Measurements from ENCODE around the gene CLMP.
A peak's percentile ranks its signal among the peaks of the same experiment; 100 is the strongest.
"Not testable (repeated sequence)": the region's sequence is repeated elsewhere in the genome, so short reads cannot be mapped to it uniquely, and the experiment has no call there.

CLMP gene

DNA sequence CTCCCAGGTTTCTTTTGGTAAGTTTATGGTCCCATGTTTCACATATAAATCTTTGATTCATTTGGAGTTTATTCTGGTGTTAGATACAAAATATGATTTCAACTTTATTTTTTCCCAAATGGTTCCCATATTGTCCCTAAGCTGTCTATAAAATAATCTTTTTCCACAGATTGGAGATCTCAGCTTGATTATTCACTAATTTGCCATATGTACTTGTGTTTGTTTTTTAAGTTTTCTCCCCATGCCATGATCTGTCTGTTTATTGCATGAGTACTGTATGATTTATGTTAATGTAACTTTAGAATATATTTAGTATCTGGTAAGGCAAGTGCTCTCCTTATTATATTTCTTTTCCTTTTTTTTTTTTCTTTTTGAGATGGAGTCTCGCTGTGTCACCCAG lies 19.9 kb upstream of the CLMP start:
- 90% methylated on average over 1 of the region's 1 CpG for WGBS
- Histone ChIP-seq H3K4me3 (ENCODE audit: low read length) (no peak overlapping the region), H3K9ac (ENCODE audit: low read depth, low read length) (no peak overlapping the region), H3K27ac (ENCODE audit: low read depth, low read length) (no peak overlapping the region), H3K27me3 (ENCODE audit: insufficient read depth, low read length) (no peaks in the 10 kb centered on the region), H3K4me1 (ENCODE audit: insufficient read depth, low read length) (peaks cover 33% of the 10 kb centered on the region), H3K9me3 (ENCODE audit: insufficient read depth, low read depth, low read length) (no peaks in the 10 kb centered on the region), H3K36me3 (ENCODE audit: insufficient read depth, low read length) (no peaks in the 10 kb centered on the region)

DNA sequence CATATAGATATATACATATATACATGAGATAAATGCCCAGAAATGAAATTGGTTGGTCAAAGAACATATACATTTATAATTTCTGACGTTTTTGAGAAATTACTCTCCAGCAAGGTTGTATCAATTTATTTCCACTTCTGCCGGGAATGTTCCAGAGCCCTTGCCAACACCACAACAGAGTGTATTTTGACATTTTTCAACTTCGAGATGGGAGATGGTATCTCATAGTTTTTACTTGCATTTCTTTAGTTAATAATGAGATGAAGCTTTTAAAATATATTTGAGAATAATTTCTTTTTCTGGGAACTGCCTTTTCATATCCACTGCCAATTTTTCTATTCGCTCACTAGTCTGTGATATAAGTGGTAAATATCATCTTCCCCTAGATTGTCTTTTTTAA lies 19.3 kb upstream of the CLMP start:
- 91% methylated on average over 3 of the region's 4 CpGs for WGBS
- no peak overlapping the region for H3K4me3 ChIP-seq (ENCODE audit: low read length)
- no peak overlapping the region for H3K27ac ChIP-seq (ENCODE audit: low read depth, low read length)
- no peaks in the 10 kb centered on the region for H3K36me3 ChIP-seq (ENCODE audit: insufficient read depth, low read length)
- no peak overlapping the region for H3K9ac ChIP-seq (ENCODE audit: low read depth, low read length)
- H3K9me3 ChIP-seq (ENCODE audit: insufficient read depth, low read depth, low read length) = no peaks in the 10 kb centered on the region
- H3K4me1 ChIP-seq (ENCODE audit: insufficient read depth, low read length) = peaks cover 33% of the 10 kb centered on the region
- no peaks in the 10 kb centered on the region for H3K27me3 ChIP-seq (ENCODE audit: insufficient read depth, low read length)

DNA sequence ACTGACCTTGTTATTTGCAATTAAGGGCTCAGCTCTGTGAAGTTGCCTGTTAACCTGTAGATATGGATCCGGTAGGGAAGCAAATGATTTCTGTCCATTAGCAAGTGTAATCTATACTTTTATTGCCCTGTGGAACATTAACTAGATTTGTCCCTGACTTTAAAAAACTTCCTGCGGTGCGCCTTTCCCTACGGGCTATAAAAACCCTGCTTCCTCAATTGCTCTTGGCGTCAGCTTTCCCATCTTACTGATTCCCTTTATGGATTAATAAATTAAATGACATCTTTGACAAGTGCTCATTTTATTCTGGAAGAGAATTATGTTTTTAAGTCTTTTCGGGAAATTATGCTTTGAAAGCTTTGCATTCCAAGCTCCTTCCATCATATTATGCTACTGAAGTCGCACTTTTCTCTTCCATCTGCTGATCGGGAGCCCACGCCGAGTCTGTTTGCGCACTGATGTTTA lies 18.3 kb upstream of the CLMP start:
- Histone ChIP-seq H3K27me3 (ENCODE audit: insufficient read depth, low read length) (no peaks in the 10 kb centered on the region), H3K36me3 (ENCODE audit: insufficient read depth, low read length) (no peaks in the 10 kb centered on the region), H3K4me1 (ENCODE audit: insufficient read depth, low read length) (peaks cover 27% of the 10 kb centered on the region), H3K9ac (ENCODE audit: low read depth, low read length) (no peak overlapping the region), H3K4me3 (ENCODE audit: low read length) (no peak overlapping the region), H3K27ac (ENCODE audit: low read depth, low read length) (no peak overlapping the region), H3K9me3 (ENCODE audit: insufficient read depth, low read depth, low read length) (no peaks in the 10 kb centered on the region)
- 92% methylated on average over 10 of the region's 11 CpGs for WGBS

DNA sequence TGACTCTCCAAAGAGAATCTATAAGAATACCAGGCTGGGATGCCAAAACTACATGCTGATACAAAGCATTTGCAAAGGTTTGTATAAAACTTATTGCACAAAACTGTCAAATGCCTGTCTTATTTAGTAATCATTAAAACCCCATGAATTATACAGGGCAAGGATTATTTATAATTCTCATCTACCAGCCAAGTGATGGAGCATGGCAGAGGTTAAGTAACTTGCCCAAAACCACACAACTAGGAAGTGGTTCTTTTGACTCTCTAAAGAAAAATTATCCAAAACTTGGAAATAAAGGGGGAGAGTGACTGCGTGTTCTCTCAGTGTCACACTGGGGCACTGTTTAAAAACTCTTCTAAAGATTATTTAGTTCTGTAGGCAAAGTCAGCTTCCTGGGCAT lies 17.4 kb upstream of the CLMP start:
- no peaks in the 10 kb centered on the region for H3K27me3 ChIP-seq (ENCODE audit: insufficient read depth, low read length)
- no peak overlapping the region for H3K9ac ChIP-seq (ENCODE audit: low read depth, low read length)
- no peaks in the 10 kb centered on the region for H3K36me3 ChIP-seq (ENCODE audit: insufficient read depth, low read length)
- WGBS = 100% methylated on average over 1 of the region's 1 CpG
- no peaks in the 10 kb centered on the region for H3K9me3 ChIP-seq (ENCODE audit: insufficient read depth, low read depth, low read length)
- no peak overlapping the region for H3K27ac ChIP-seq (ENCODE audit: low read depth, low read length)
- H3K4me3 ChIP-seq (ENCODE audit: low read length) = no peak overlapping the region
- peaks cover 24% of the 10 kb centered on the region; the same call in 1 of the 2 replicates for H3K4me1 ChIP-seq (ENCODE audit: insufficient read depth, low read length)

DNA sequence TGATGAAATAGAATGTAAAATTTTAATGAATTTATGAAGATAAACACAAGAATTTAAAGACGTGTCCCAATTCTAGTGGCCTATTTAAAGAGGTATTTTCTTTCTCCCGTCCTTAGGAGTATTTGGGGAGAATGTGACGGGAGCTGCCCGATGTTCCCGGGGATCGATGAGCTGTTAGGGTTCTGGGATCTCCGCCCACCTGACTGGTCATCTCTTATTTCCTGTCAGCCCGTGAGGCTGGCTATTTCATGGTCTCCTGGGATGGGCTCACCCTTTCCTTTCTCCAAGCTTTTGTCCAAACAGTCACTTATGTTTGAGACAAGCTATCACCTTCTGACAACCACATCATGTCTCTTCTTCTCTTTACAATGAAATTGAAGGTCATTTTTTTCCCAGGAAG lies 16.9 kb upstream of the CLMP start:
- H3K36me3 ChIP-seq (ENCODE audit: insufficient read depth, low read length) = no peaks in the 10 kb centered on the region
- no peak overlapping the region for H3K4me3 ChIP-seq (ENCODE audit: low read length)
- no peaks in the 10 kb centered on the region for H3K9me3 ChIP-seq (ENCODE audit: insufficient read depth, low read depth, low read length)
- no peak overlapping the region for H3K27ac ChIP-seq (ENCODE audit: low read depth, low read length)
- no peaks in the 10 kb centered on the region for H3K27me3 ChIP-seq (ENCODE audit: insufficient read depth, low read length)
- H3K9ac ChIP-seq (ENCODE audit: low read depth, low read length) = no peak overlapping the region
- 75% methylated on average over 8 of the region's 8 CpGs for WGBS
- H3K4me1 ChIP-seq (ENCODE audit: insufficient read depth, low read length) = peaks cover 28% of the 10 kb centered on the region; the same call in 1 of the 2 replicates

DNA sequence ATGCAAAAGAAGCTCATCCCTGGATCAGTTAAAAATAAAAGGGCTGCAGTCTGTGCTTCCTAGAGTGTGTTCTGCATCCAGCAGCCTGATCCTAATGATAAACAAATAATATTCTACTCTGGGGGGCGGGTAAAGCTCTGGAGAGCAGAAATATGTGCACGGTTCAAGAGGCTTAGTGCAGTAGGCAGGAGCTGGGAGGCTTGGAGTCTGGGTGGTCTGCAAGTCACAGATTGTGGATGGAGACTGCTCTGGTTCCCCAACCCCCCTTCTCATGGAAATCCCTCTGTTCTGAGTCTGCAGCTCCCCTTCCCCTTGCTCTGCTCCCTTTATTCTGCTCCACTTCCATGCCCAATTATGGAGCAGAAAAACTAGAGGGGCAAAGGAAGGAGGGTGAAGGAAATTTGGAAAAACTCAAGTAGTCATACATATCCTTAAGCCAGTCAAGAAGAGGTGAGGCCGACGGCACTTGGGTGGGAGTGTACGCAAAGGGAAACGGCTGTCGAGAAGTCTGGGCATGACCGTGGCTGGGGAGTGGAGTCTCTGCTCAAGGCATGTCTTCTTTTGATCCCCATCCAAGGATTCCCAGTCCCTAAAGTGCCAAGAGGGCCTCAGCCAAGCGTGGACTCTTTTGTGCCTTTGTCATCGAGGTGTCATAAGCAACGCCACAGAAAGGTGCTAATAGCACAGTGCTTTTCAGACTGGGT lies 16.3 kb upstream of the CLMP start:
- Histone ChIP-seq H3K9ac (ENCODE audit: low read depth, low read length) (no peak overlapping the region), H3K27me3 (ENCODE audit: insufficient read depth, low read length) (no peaks in the 10 kb centered on the region), H3K9me3 (ENCODE audit: insufficient read depth, low read depth, low read length) (no peaks in the 10 kb centered on the region), H3K4me3 (ENCODE audit: low read length) (no peak overlapping the region), H3K4me1 (ENCODE audit: insufficient read depth, low read length) (peaks cover 27% of the 10 kb centered on the region; the same call in 1 of the 2 replicates), H3K27ac (ENCODE audit: low read depth, low read length) (no peak overlapping the region), H3K36me3 (ENCODE audit: insufficient read depth, low read length) (no peaks in the 10 kb centered on the region)
- WGBS = 80% methylated on average over 11 of the region's 11 CpGs

DNA sequence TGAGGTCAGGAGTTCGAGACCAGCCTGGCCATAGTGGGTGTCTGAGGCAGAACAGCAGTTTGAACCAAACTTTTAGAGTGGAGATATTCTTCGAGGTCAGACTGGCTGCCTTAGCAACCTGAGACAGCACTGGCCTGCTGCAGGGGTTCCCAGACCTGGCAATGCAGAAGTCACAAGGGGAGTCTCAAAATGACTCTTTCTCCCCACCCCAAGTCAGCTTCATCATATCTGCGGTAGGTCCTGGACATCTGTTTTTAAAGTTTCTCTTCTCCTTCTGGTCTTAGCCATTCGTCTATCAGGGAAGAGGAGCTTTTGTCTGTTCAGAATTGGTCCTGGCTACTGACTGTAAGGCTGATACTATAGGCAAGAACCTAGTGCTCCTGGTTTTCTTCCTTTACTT lies 14.5 kb upstream of the CLMP start:
- no peak overlapping the region for H3K27ac ChIP-seq (ENCODE audit: low read depth, low read length)
- WGBS = 93% methylated on average over 4 of the region's 4 CpGs

DNA sequence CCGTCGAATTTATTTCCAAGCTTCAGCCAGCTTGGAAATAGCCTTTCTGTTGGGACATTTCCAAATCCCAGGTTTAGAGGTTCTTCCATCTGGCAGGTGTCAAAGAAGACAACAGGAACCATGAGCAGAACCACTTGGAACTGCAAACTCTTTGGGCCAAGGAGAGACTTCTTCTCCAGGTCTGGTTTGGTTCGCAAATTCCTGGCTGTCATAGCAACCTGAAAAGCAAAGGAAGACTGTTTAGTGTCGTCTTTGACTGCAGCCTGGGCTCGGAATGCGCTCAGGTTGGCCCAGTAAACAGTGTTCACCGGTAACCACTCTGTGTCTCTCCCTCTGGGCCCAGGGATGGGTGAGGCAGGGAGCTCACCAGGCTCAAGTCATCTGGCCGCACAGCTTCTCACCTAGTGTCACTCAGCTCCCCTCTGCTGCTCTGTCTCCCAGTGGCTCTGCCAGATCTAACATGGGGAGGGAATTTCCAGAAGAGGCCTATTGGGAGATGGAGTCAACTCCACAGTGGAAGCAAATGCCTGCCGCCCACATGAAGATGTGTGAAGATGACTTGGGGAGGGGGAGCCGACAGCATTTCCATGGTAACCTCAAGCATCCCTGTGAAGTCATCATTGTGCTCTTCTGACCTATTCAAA lies 11.9 kb upstream of the CLMP start:
- Histone ChIP-seq H3K27ac (ENCODE audit: low read depth, low read length) (peak overlapping the region; percentile 21; the same call in 1 of the 2 replicates), H3K9ac (ENCODE audit: low read depth, low read length) (0 out of 2 replicates have a peak overlapping the region, but pooled peaks have one; percentile 22), H3K36me3 (ENCODE audit: insufficient read depth, low read length) (no peaks in the 10 kb centered on the region), H3K4me3 (ENCODE audit: low read length) (no peak overlapping the region), H3K9me3 (ENCODE audit: insufficient read depth, low read depth, low read length) (no peaks in the 10 kb centered on the region), H3K4me1 (ENCODE audit: insufficient read depth, low read length) (peaks cover 26% of the 10 kb centered on the region; the same call in 1 of the 2 replicates), H3K27me3 (ENCODE audit: insufficient read depth, low read length) (no peaks in the 10 kb centered on the region)
- WGBS = 66% methylated on average over 10 of the region's 10 CpGs

More for the DNA sequence above, 14.5 kb upstream of the CLMP start:
- H3K9ac ChIP-seq (ENCODE audit: low read depth, low read length) = no peak overlapping the region
- no peaks in the 10 kb centered on the region for H3K36me3 ChIP-seq (ENCODE audit: insufficient read depth, low read length)
- H3K9me3 ChIP-seq (ENCODE audit: insufficient read depth, low read depth, low read length) = no peaks in the 10 kb centered on the region
- no peak overlapping the region for H3K4me3 ChIP-seq (ENCODE audit: low read length)
- peaks cover 27% of the 10 kb centered on the region; the same call in 1 of the 2 replicates for H3K4me1 ChIP-seq (ENCODE audit: insufficient read depth, low read length)
- no peaks in the 10 kb centered on the region for H3K27me3 ChIP-seq (ENCODE audit: insufficient read depth, low read length)

DNA sequence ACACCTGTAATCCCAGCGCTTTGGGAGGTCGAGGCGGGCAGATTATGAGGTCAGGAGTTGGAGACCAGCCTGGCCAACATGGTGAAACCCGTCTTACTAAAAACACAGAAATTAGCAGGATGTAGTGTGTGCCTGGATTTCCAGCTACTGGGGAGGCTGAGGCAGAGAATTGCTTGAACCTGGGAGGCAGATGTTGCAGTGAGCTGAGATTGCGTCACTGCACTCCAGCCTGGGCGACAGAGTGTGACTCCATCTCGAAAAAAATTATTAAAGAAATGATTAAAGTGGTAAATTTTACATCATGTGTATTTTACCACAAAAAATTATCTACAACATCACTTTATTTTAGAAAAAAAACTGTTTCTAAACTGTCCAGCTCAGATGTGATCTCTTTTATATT lies 11.0 kb upstream of the CLMP start:
- H3K9me3 ChIP-seq (ENCODE audit: insufficient read depth, low read depth, low read length); H3K4me3 ChIP-seq (ENCODE audit: low read length): not testable (repeated sequence)
- WGBS = 98% methylated on average over 6 of the region's 7 CpGs

DNA sequence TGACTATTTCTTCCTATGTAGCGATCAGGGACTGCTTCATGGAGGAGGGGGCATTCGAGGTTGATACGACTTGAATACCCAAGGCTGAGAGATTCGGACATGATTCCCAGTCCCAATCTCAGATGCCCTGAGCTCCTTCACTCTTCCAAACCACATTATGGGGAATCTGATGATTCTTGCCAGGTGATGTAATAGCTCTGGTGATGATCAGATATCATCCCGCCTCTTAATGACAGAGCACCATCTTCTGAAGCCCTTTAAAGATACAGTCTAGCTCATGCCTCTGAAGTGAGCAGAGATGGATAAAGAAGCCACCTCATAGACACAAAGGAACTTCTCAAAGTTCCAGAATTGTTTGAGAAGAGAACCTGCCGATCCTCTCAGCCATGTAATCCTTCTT lies 8.9 kb upstream of the CLMP start:
- H3K4me1 ChIP-seq (ENCODE audit: insufficient read depth, low read length) = peaks cover 17% of the 10 kb centered on the region; the same call in 1 of the 2 replicates
- H3K9ac ChIP-seq (ENCODE audit: low read depth, low read length) = no peak overlapping the region
- no peak overlapping the region for H3K27ac ChIP-seq (ENCODE audit: low read depth, low read length)
- no peaks in the 10 kb centered on the region for H3K36me3 ChIP-seq (ENCODE audit: insufficient read depth, low read length)
- no peaks in the 10 kb centered on the region for H3K27me3 ChIP-seq (ENCODE audit: insufficient read depth, low read length)
- no peaks in the 10 kb centered on the region for H3K9me3 ChIP-seq (ENCODE audit: insufficient read depth, low read depth, low read length)
- H3K4me3 ChIP-seq (ENCODE audit: low read length) = no peak overlapping the region
- WGBS = 92% methylated on average over 6 of the region's 6 CpGs

More for the DNA sequence above, 11.0 kb upstream of the CLMP start:
- H3K4me1 ChIP-seq (ENCODE audit: insufficient read depth, low read length) = peaks cover 19% of the 10 kb centered on the region; the same call in 1 of the 2 replicates
- not testable (repeated sequence) for H3K36me3 ChIP-seq (ENCODE audit: insufficient read depth, low read length); H3K27ac ChIP-seq (ENCODE audit: low read depth, low read length); H3K9ac ChIP-seq (ENCODE audit: low read depth, low read length); H3K27me3 ChIP-seq (ENCODE audit: insufficient read depth, low read length)

DNA sequence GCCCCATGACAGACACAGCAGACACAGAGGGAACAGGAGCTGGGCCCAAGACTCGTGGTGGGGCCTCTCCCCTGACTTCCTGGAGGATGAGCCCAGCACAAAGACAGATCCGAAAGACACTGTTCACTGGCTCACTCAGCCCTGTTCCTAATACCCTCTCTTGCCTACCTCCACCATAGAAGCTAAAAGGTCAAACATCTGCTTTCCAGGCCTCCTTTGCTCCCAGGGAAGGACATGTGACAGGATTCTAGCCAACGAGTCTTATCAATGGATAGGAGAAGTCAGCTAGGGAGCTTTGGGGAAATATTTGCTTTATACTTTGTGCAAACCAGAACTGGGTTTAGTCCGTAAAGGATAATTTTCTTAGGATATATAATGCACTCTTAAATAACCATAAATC lies 8.4 kb upstream of the CLMP start:
- no peak overlapping the region for H3K4me3 ChIP-seq (ENCODE audit: low read length)
- no peak overlapping the region for H3K27ac ChIP-seq (ENCODE audit: low read depth, low read length)
- H3K4me1 ChIP-seq (ENCODE audit: insufficient read depth, low read length) = peaks cover 19% of the 10 kb centered on the region
- WGBS = 72% methylated on average over 3 of the region's 4 CpGs
- no peaks in the 10 kb centered on the region for H3K36me3 ChIP-seq (ENCODE audit: insufficient read depth, low read length)
- peaks cover 4% of the 10 kb centered on the region; the same call in 1 of the 2 replicates for H3K27me3 ChIP-seq (ENCODE audit: insufficient read depth, low read length)
- H3K9me3 ChIP-seq (ENCODE audit: insufficient read depth, low read depth, low read length) = no peaks in the 10 kb centered on the region
- H3K9ac ChIP-seq (ENCODE audit: low read depth, low read length) = no peak overlapping the region

All from HUES64 (cell line).